Measurements from ENCODE around the gene CBFA2T3. TPM values are rescaled to one million over a fixed set of nuclear protein-coding genes. Genes with fewer than 3 reads are reported as not detected.

The CBFA2T3 gene
- total RNA-seq, 6 experiments from 2014 or later, result not detected

DNA sequence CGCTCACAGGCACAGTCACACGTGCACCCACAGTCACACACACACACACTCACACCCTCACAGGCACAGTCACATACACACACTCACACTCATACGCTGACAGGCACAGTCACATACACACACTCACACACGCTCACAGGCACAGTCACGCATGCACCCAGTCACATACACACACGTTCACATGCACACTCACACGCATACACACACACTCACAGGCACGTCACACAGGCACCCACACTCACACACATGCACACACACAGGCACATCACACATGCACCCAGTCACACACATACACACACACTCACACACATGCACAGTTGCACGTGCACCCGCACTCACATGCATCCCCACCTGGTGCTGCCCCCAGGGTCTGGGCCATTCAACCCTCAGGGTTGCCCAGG is 46.1 kb upstream of the CBFA2T3 start:
- Mint-ChIP-seq H3K4me1 (ENCODE audit: low read depth) (no peaks in the 10 kb centered on the region), H3K36me3 (ENCODE audit: low read depth) (peaks cover 8% of the 10 kb centered on the region; the same call in 1 of the 2 replicates), H3K27me3 (ENCODE audit: insufficient read depth) (peaks cover 31% of the 10 kb centered on the region), H3K9me3 (peaks cover 10% of the 10 kb centered on the region), H3K4me3 (no peak overlapping the region), H3K27ac (no peak overlapping the region)
- no peak for DNase-seq
- TF ChIP-seq, protein P1, sequence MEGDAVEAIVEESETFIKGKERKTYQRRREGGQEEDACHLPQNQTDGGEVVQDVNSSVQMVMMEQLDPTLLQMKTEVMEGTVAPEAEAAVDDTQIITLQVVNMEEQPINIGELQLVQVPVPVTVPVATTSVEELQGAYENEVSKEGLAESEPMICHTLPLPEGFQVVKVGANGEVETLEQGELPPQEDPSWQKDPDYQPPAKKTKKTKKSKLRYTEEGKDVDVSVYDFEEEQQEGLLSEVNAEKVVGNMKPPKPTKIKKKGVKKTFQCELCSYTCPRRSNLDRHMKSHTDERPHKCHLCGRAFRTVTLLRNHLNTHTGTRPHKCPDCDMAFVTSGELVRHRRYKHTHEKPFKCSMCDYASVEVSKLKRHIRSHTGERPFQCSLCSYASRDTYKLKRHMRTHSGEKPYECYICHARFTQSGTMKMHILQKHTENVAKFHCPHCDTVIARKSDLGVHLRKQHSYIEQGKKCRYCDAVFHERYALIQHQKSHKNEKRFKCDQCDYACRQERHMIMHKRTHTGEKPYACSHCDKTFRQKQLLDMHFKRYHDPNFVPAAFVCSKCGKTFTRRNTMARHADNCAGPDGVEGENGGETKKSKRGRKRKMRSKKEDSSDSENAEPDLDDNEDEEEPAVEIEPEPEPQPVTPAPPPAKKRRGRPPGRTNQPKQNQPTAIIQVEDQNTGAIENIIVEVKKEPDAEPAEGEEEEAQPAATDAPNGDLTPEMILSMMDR (IDR thresholded peaks at IDR 0.05), result no peak

GRCh38 chr16:89022051-89022836 is 45.2 kb upstream of the CBFA2T3 start:
- TF ChIP-seq, protein P1 (IDR thresholded peaks at IDR 0.05), result no peak

DNA sequence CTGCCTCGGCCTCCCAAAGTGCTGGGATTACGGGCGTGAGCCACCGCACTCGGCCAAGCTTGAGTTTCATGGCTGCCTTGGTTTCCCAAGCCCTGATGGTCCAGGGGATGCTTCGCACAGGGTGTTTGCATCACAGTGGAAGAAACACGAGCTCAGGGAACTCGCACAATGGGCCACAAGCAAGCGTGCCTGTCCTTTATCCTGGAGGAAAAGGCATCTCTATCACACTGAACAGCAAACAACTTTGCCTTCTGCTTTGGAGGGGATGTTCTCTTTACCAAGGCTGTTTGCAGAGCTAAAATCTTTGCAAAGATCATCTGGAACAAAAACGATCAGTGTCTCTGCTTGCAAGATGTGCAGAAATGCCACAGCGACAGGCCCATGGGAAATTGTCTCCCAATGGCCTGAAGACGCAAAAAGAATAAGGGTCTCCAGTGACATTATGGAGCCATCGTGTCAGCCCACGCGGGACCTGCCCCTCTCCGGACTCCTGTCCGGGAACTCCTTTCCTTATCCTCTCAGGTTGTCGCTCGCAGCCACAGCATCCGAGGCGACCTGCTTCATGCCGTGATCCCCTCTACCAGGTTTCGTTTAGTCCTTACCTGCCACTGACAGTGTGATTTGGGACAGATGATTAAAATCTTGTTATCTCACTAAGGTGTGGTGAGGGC is 44.1 kb upstream of the CBFA2T3 start:
- Mint-ChIP-seq H3K9me3 (peaks cover 2% of the 10 kb centered on the region), H3K4me3 (no peak overlapping the region), H3K27ac (no peak overlapping the region), H3K4me1 (ENCODE audit: low read depth) (no peaks in the 10 kb centered on the region), H3K27me3 (ENCODE audit: insufficient read depth) (peaks cover 30% of the 10 kb centered on the region), H3K36me3 (ENCODE audit: low read depth) (peaks cover under 1% of the 10 kb centered on the region; the same call in 1 of the 2 replicates)
- DNase-seq, result no peak
- TF ChIP-seq, protein P1 (IDR thresholded peaks at IDR 0.05), result no peak

More at GRCh38 chr16:89022051-89022836, 45.2 kb upstream of the CBFA2T3 start:
- Mint-ChIP-seq H3K4me3 (no peak overlapping the region), H3K27ac (no peak overlapping the region), H3K9me3 (peaks cover 10% of the 10 kb centered on the region), H3K4me1 (ENCODE audit: low read depth) (no peaks in the 10 kb centered on the region), H3K36me3 (ENCODE audit: low read depth) (peaks cover 8% of the 10 kb centered on the region; the same call in 1 of the 2 replicates), H3K27me3 (ENCODE audit: insufficient read depth) (peaks cover 29% of the 10 kb centered on the region)
- DNase-seq, result no peak

- no peaks in the 10 kb centered on the region for H3K4me1 Mint-ChIP-seq (ENCODE audit: low read depth)
- no peak for DNase-seq
- H3K27ac Mint-ChIP-seq, result no peak overlapping the region
- no peaks in the 10 kb centered on the region; the same call in none of the 2 replicates for H3K9me3 Mint-ChIP-seq
- peaks cover 30% of the 10 kb centered on the region for H3K27me3 Mint-ChIP-seq (ENCODE audit: insufficient read depth)
- TF ChIP-seq, protein P1 (IDR thresholded peaks at IDR 0.05), result no peak
- no peak overlapping the region for H3K4me3 Mint-ChIP-seq
- H3K36me3 Mint-ChIP-seq (ENCODE audit: low read depth), result no peaks in the 10 kb centered on the region
Observed at GRCh38 chr16:89020068-89020924, 43.3 kb upstream of the CBFA2T3 start.

GRCh38 chr16:89019511-89019910 is 42.5 kb upstream of the CBFA2T3 start:
- no peak overlapping the region for H3K27ac Mint-ChIP-seq

More at GRCh38 chr16:89019511-89019910, 42.5 kb upstream of the CBFA2T3 start:
- H3K27me3 Mint-ChIP-seq (ENCODE audit: insufficient read depth), result peaks cover 28% of the 10 kb centered on the region
- no peak overlapping the region for H3K4me3 Mint-ChIP-seq
- H3K9me3 Mint-ChIP-seq, result no peaks in the 10 kb centered on the region; the same call in none of the 2 replicates
- H3K4me1 Mint-ChIP-seq (ENCODE audit: low read depth), result no peaks in the 10 kb centered on the region
- TF ChIP-seq, protein P1 (IDR thresholded peaks at IDR 0.05), result no peak
- DNase-seq, result no peak
- H3K36me3 Mint-ChIP-seq (ENCODE audit: low read depth), result no peaks in the 10 kb centered on the region
